OCI-LY1 (cell line): ENCODE data around the gene LPCAT3.

Source experiments
- CTCF ChIP-seq: fragments of 200-600 bp; sonication (generic), shearing (Covaris generic); IDR thresholded peaks from 2 replicates; pipeline ENCODE4 v1.5.1; 2017; ENCODE audit warnings: mild to moderate bottlenecking, antibody characterized with exemption, low read length, moderate library complexity, mixed read lengths
- EZH2 ChIP-seq: fragments of 200-600 bp; sonication (generic), shearing (Covaris generic); IDR thresholded peaks from 2 replicates; pipeline ENCODE4 v1.8.0; 2017; ENCODE audit warnings: borderline replicate concordance, mixed run types, mild to moderate bottlenecking, antibody characterized with exemption, low read length, moderate library complexity, mixed read lengths

GRCh38 chr12:7021956-7022355, 3.7 kb upstream of the LPCAT3 start:
- TF ChIP-seq CTCF = no peak
- TF ChIP-seq EZH2 = no peak
